GM20000 (cell line): ENCODE measurements around the gene OSBPL9.

Experiments
- DNase-seq: peaks from one replicate; pipeline ENCODE4 v3.0.0; 2012; ENCODE audit warnings: low spot score
- TF ChIP-seq, protein P1 (sequence below): IDR thresholded peaks from 2 replicates; pipeline ENCODE4 v1.5.1; 2012; ENCODE audit warnings: mild to moderate bottlenecking, control low read depth; ENCODE audit errors: extremely low read depth, missing control alignments

Gene OSBPL9

DNA sequence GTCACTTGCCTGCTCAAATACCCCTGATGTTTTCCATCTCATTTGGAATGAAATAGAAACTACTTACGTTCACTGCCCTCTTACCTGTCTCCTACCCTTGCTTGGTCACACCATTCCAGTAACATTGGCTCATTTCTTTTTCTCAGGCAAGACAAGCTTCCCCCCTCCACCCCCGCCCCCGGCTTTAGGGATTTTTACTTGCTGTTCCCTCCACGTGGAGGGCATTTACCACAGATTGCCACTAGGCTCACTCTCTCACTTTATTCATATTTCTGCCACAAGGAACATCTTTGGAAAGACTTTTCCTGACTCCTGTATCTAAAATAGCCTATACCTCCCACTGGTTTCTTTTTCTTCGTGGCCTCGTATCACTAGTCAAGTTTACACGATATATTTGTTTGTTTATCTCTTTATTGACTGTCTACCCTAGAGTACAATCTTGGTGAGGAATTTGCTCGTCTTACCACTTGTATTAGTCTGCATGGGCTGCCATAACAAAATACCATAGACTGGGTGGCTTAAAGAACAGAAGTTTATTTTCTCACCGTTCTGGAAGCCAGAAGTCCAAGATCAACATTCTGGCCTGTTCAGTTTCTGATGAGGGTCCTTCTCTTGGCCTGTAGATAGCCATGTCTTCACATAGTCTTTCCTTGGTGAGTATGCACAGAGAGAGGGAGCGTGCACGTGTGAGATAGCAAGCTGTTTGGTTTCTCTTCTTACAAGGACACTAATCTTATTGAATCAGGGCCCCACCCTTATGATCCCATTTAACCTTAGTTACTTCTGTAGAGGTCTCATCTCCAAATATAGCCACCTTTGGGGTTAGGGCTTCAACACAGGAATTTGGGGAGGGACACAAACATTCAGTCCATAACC, 135.4 kb downstream of the OSBPL9 start:
- DNase-seq = no peak
- TF ChIP-seq, protein P1, sequence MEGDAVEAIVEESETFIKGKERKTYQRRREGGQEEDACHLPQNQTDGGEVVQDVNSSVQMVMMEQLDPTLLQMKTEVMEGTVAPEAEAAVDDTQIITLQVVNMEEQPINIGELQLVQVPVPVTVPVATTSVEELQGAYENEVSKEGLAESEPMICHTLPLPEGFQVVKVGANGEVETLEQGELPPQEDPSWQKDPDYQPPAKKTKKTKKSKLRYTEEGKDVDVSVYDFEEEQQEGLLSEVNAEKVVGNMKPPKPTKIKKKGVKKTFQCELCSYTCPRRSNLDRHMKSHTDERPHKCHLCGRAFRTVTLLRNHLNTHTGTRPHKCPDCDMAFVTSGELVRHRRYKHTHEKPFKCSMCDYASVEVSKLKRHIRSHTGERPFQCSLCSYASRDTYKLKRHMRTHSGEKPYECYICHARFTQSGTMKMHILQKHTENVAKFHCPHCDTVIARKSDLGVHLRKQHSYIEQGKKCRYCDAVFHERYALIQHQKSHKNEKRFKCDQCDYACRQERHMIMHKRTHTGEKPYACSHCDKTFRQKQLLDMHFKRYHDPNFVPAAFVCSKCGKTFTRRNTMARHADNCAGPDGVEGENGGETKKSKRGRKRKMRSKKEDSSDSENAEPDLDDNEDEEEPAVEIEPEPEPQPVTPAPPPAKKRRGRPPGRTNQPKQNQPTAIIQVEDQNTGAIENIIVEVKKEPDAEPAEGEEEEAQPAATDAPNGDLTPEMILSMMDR = no peak

DNA sequence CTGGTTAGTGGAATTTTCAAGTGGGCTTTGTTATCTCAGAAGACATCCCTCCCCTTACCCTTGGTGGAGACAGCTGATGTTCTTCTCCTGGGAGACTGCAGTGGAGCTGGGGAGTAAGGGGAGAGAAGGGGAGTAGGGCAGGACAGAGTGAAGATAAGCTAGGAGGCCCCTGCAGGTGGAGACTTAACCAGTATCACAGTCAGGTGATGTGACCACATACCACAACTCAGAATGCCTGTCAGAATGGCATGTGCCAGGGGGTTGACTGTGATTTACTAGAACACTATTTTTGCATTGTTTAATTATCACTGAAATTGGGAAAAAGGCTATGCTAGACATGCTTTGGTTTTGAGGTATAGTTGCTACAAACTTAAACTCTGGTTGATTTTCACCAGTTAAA, 137.1 kb downstream of the OSBPL9 start:
- TF ChIP-seq, protein P1 = no peak
- DNase-seq = no peak

DNA sequence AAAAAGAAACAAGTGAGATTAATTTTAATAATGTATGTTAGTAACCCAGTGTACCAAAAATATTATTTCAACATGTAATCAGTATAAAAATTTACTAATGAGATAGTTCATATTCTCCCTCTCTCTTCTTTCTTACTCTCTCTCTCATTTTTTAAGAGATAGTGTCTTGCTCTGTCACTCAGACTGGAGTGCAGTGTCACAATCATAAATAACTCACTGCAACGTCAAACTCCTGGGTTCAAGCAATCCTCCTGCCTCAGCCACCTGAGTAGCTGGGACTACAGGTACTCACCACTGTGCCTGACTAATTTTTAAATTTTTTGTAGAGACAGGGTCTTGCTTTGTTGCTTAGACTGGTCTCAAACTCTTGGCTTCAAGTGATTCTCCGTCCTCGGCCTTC, 137.8 kb downstream of the OSBPL9 start:
- no peak for DNase-seq
- TF ChIP-seq, protein P1 = no peak

DNA sequence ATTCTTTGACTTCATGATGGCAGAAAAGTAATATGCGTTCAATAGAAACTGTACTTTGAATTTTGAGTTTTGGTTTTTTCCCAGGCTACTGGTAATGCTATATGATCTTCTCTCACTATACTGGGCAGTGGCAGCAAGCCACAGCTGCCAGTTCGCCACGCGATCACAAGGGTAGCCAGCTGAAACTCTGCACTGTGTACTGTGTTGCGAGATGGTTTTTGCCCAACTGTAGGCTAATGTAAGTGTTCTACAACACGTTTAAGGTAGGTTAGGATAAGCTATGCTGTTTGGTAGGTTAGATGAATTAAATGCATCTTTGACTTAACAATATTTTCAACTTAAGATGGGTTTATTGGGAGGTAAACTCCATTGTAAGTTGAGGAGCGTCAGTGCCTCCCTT, 138.5 kb downstream of the OSBPL9 start:
- TF ChIP-seq, protein P1 = no peak
- no peak for DNase-seq

DNA sequence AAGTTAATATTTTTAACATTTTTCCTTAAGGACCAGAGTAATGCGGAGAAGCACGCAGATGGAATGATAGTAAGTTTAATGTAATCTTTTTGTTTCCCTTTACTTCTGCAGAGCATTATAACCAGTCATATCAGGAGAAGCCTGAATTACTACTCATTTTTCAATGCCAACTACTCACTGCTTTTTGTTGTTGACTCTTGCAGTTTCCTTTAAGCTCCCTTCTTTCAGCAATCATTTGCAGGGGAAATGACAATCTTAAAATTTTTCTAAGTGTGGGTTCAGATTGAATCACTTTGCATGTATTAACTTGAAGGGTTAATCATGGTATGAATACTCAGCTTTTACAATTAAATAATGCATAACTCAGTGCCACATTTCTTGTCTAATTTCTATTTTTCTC, 139.4 kb downstream of the OSBPL9 start:
- TF ChIP-seq, protein P1 = no peak
- DNase-seq = no peak

DNA sequence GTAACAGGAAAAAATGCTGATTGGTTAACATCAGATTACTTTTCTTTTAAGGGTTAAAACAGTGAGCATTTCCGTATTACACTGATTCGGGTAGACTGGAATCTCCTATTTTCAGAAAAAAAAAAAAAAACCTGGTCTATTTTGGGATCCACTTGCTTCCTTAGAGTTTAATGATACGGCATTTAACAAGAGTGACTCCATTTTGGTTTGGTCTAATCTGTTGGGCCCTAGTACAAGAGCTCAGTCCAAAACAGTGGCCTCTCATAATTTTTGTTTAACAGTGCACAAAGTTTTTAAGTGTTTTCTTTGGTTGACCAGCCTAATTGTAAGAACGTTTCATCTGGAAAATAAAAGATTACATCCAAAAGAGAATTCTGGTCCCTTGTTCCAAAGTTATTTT, 141.4 kb downstream of the OSBPL9 start:
- TF ChIP-seq, protein P1 = no peak
- DNase-seq = no peak

DNA sequence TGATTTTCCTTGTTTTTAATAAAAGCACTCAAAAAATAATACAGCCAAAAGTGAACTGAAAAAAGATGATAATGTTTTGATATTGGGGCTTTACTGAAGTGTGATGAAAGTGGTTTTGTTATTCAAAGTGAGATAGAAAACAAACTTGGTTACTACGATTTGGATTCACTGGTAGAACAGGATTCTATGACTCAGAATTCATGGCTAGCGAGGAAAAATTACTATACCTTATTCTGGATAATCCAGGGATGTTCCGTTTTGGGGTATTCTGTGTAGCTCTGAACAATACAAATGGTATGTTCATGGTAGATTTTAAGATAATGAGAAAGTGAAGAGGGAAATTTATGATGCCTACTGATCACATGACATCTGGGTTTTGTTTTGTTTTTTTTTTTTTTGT, 144.0 kb downstream of the OSBPL9 start:
- DNase-seq = no peak
- TF ChIP-seq, protein P1 = no peak
